ENCODE data around the gene CROCC.

DNA sequence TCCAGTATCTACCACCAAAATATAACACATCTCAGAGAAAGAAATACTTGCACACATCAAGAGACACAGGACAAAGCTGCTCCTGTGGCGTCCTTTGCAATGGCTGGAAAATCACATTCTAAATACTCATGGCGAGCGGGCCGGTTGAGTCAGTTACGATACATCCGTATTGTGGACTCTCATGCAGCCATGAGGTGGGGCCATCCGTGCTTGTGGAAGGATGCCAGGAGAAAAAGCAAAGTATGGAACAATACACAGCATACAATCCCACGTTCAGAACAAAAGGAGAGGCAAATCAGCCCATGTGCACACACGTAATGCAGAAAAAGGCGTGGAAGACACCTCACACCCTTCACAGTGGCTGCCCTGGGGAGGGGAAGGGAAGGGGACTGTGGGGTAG lies 76.9 kb downstream of the CROCC start:
- TF ChIP-seq, protein P1, sequence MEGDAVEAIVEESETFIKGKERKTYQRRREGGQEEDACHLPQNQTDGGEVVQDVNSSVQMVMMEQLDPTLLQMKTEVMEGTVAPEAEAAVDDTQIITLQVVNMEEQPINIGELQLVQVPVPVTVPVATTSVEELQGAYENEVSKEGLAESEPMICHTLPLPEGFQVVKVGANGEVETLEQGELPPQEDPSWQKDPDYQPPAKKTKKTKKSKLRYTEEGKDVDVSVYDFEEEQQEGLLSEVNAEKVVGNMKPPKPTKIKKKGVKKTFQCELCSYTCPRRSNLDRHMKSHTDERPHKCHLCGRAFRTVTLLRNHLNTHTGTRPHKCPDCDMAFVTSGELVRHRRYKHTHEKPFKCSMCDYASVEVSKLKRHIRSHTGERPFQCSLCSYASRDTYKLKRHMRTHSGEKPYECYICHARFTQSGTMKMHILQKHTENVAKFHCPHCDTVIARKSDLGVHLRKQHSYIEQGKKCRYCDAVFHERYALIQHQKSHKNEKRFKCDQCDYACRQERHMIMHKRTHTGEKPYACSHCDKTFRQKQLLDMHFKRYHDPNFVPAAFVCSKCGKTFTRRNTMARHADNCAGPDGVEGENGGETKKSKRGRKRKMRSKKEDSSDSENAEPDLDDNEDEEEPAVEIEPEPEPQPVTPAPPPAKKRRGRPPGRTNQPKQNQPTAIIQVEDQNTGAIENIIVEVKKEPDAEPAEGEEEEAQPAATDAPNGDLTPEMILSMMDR (IDR thresholded peaks at IDR 0.05): no peak
- TF ChIP-seq EP300 (IDR thresholded peaks at IDR 0.05): no peak
- no peak for TF ChIP-seq POLR2A (IDR thresholded peaks at IDR 0.05)
